Testis (tissue), 2 donors: Measurements from ENCODE around the gene RTN4RL1.

Source experiments
- CTCF ChIP-seq, 3 experiments: fragments of 450-650 bp in 2 of 3; fragments of 200-600 bp in 1 of 3; sonication (generic) in 1 of 3; IDR thresholded peaks; one replicate each; pipeline ENCODE4 v1.5.1; 2016 to 2019; ENCODE audit warnings: antibody characterized with exemption in 3 of 3, mild to moderate bottlenecking in 2 of 3, moderate library complexity in 1 of 3
- POLR2A ChIP-seq: fragments of 450-650 bp; IDR thresholded peaks from one replicate; pipeline ENCODE4 v1.6.1; 2017; ENCODE audit warnings: antibody characterized with exemption, mild to moderate bottlenecking, moderate library complexity

- TF ChIP-seq POLR2A (no peak), CTCF (IDR thresholded peaks at IDR 0.05) (no peak)
These were observed 54.2 kb downstream of the RTN4RL1 start for GRCh38 chr17:1970843-1971384.
